GM13977 (cell line): ENCODE data around the gene SMIM20.
A peak's percentile ranks its signal among the peaks of the same experiment; 100 is the strongest.

Experiments
- DNase-seq: peaks from one replicate; pipeline ENCODE4 v3.0.0; 2012; ENCODE audit warnings: low spot score
- CTCF ChIP-seq: IDR thresholded peaks from 2 replicates; pipeline ENCODE4 v1.5.1; 2012; ENCODE audit warnings: mild to moderate bottlenecking, control low read depth; ENCODE audit not compliant: insufficient read depth; ENCODE audit errors: extremely low read depth, missing control alignments
- in situ Hi-C: fragments of 300-500 bp; cut with MboI; formaldehyde crosslinking; loops from one replicate; pipeline ENCODE4 v1.12.0; 2022; ENCODE audit warnings: low sequenced_read_pairs, low pct_unique_long_range_greater_than_20kb, mixed read lengths, inconsistent platforms; ENCODE audit not compliant: unreplicated experiment

SMIM20 gene

GRCh38 chr4:25958110-25958509, 44.1 kb downstream of the SMIM20 start:
- in situ Hi-C loops: no loop called here
- no peak for DNase-seq
- no peak for TF ChIP-seq CTCF

- no peak for TF ChIP-seq CTCF
- in situ Hi-C loops: no loop called here
- DNase-seq: no peak
Observed at GRCh38 chr4:25962393-25962792, 48.4 kb downstream of the SMIM20 start.

GRCh38 chr4:25965629-25966028, 51.6 kb downstream of the SMIM20 start:
- no peak for DNase-seq
- TF ChIP-seq CTCF: no peak
- in situ Hi-C loops: no loop called here

- no peak for DNase-seq
- in situ Hi-C loops: no loop called here
- no peak for TF ChIP-seq CTCF
Observed at GRCh38 chr4:25966171-25966570, 52.2 kb downstream of the SMIM20 start.

GRCh38 chr4:25969374-25970155, 55.5 kb downstream of the SMIM20 start:
- in situ Hi-C loops: no loop called here
- TF ChIP-seq CTCF: no peak
- no peak for DNase-seq

- in situ Hi-C loops: no loop called here
- no peak for TF ChIP-seq CTCF
- peak; percentile 32 for DNase-seq
Observed at GRCh38 chr4:25970226-25970675, 56.2 kb downstream of the SMIM20 start.
